PFSK-1 (cell line): ENCODE measurements around the gene MIOS.

Experiments
- FOXP2 ChIP-seq: optimal IDR thresholded peaks from 2 replicates; pipeline ENCODE3; 2011; ENCODE audit warnings: borderline replicate concordance, control low read depth, inconsistent platforms; ENCODE audit not compliant: insufficient read depth; ENCODE audit errors: extremely low read length, extremely low read depth
- POLR2AphosphoS5 ChIP-seq: IDR thresholded peaks from 2 replicates; pipeline ENCODE4 v1.6.1; 2012; ENCODE audit warnings: low read depth, mild to moderate bottlenecking, control low read depth, low read length, moderate library complexity
- REST ChIP-seq, 2 experiments: IDR thresholded peaks; 2 replicates each; pipeline versions ENCODE4 v1.6.1 to v1.8.0; 2011 to 2012; ENCODE audit warnings: low read depth in 2 of 2, low read length in 2 of 2, control low read depth in 1 of 2, inconsistent platforms in 1 of 2, mild to moderate bottlenecking in 1 of 2, moderate library complexity in 1 of 2; ENCODE audit not compliant: insufficient read depth in 1 of 2
- SIN3A ChIP-seq: IDR thresholded peaks from 2 replicates; pipeline ENCODE4 v1.6.1; 2012; ENCODE audit warnings: mild to moderate bottlenecking, low read length, moderate library complexity, borderline replicate concordance; ENCODE audit not compliant: insufficient read depth
- TAF1 ChIP-seq: IDR thresholded peaks from 2 replicates; pipeline ENCODE4 v1.6.1; 2012; ENCODE audit warnings: low read length, control low read depth, borderline replicate concordance; ENCODE audit not compliant: insufficient read depth

The MIOS gene

GRCh38 chr7:7521259-7521658 lies 45.4 kb upstream of the MIOS start:
- TF ChIP-seq REST (IDR thresholded peaks at IDR 0.05; ENCODE audit: insufficient read depth in 1 of 2, low read depth in 2 of 2, low read length in 2 of 2) (no peak), POLR2AphosphoS5 (no peak), SIN3A (no peak)

GRCh38 chr7:7522421-7522820 lies 44.3 kb upstream of the MIOS start:
- no peak for TF ChIP-seq POLR2AphosphoS5
- TF ChIP-seq REST (IDR thresholded peaks at IDR 0.05; ENCODE audit: insufficient read depth in 1 of 2, low read depth in 2 of 2, low read length in 2 of 2) = no peak

- TF ChIP-seq REST (IDR thresholded peaks at IDR 0.05; ENCODE audit: insufficient read depth in 1 of 2, low read depth in 2 of 2, low read length in 2 of 2) (no peak), POLR2AphosphoS5 (no peak), FOXP2 (no peak), SIN3A (no peak), TAF1 (no peak)
Observed at GRCh38 chr7:7524121-7524520, 42.6 kb upstream of the MIOS start.

- TF ChIP-seq FOXP2 (no peak), POLR2AphosphoS5 (no peak), TAF1 (no peak), SIN3A (no peak), REST (IDR thresholded peaks at IDR 0.05; ENCODE audit: insufficient read depth in 1 of 2, low read depth in 2 of 2, low read length in 2 of 2) (no peak)
Observed at GRCh38 chr7:7526006-7526405, 40.7 kb upstream of the MIOS start.

DNA sequence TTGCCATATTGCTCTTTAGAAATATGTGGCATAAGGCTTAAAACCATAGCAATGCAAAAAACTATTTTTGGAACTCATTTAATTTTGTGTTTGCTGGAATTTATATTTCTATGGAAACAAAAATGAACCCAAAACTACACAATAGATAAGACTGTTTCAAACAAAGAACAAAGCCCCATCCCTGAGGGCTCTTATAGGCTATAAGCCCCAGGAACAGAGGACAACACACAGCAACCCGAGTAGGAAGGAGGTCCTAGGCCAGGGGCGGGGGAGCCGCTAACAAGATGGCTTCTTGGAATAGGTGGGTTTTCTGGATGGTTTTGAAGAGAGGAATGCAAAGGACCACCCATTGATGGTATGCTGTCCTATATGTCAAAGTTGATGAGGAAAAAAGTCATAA lies 39.6 kb upstream of the MIOS start:
- no peak for TF ChIP-seq TAF1
- TF ChIP-seq FOXP2 = no peak
- TF ChIP-seq REST (IDR thresholded peaks at IDR 0.05; ENCODE audit: insufficient read depth in 1 of 2, low read depth in 2 of 2, low read length in 2 of 2) = no peak
